Left cardiac atrium (tissue), 4 donors: ENCODE data around the gene TTC24. TPM values are rescaled to one million over a fixed set of nuclear protein-coding genes. Genes with fewer than 3 reads are reported as not detected.
"Not testable (repeated sequence)": the region's sequence is repeated elsewhere in the genome, so short reads cannot be mapped to it uniquely, and the experiment has no call there.

Source experiments
- ATAC-seq, 2 donors: fragments of 200-7000 bp; cut with Tn5 transposase; one replicate each; pipeline ENCODE4 v1.9.1; 2020; ENCODE audit warnings: mild to moderate bottlenecking in 2 of 2, moderate library complexity in 2 of 2
- DNase-seq: peaks from one replicate; pipeline ENCODE4 v3.0.0-alpha.2; 2020
- intact Hi-C, 2 donors: fragments of 100-400 bp; cut with DNase I; formaldehyde crosslinking; loops; one replicate each; pipeline versions ENCODE4 v1.14.1 to v1.15.1; 2022 to 2023
- total RNA-seq, 2 donors: library from RNA; stranded (reverse); fragmentation: NEBNext Ultra II Directional; extraction: Animal tissue kit (Norgen Biotek cat#: 25700); gene quantifications; one replicate each; pipeline ENCODE4 v1.2.1, GENCODE V29; 2021
- donor health status: DM: no; HTN: yes; CAD: no.
- donor health status: DM: no; HTN: yes; CAD: no; lungs with severe emphysema.
- donor health status: DM: yes; HTN: yes; CAD: no.
- donor health status: Dilated cardiomyopathy.

The TTC24 gene
- total RNA-seq, 2 donors from 2014 or later, result not detected

- ATAC-seq, result peak; percentile 31 to 33
- no peak for DNase-seq
- intact Hi-C loops, result loop anchor here in 1 of 2 donors (5.0 kb wide), 1 partner anchor 52 kb away; the partner anchor contains the start of gene NES
Observed at GRCh38 chr1:156624814-156625435, 45.4 kb downstream of the TTC24 start.

GRCh38 chr1:156625436-156626078, 46.0 kb downstream of the TTC24 start:
- ATAC-seq (peak; percentile 66 to 68), DNase-seq (peak; percentile 67)
- intact Hi-C loops, result loop anchor here (2.0 to 5.0 kb wide), 2 partner anchors 33 to 52 kb away; partner anchors contain the start of gene NES (in 1 of the 2)

DNA sequence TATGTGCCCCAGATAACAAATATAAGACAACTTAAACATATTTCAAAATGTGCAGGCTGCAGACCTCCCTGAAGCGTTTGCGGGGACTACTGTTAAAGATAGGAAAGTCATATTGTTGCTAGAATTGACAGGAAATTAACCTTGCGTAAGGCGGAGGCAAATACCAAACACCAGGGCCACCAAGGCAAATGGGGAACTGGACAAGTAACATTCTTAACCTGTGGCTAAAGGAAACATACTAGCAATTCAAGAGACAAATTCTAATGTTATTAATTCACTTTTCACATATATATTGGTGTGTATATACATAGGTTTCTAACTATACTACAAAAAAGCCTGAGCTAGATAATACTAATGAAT, 46.5 kb downstream of the TTC24 start:
- intact Hi-C loops, result loop anchor here (2.0 to 5.0 kb wide), 2 partner anchors 33 to 51 kb away; partner anchors contain the start of gene NES (in 1 of the 2)
- DNase-seq (no peak), ATAC-seq (no peak)

- no peak for DNase-seq
- ATAC-seq, result no peak
- intact Hi-C loops, result loop anchor here (2.0 to 5.0 kb wide), 2 partner anchors 31 to 50 kb away; partner anchors contain the start of gene NES (in 1 of the 2)
Observed at GRCh38 chr1:156627313-156627880, 47.9 kb downstream of the TTC24 start.

DNA sequence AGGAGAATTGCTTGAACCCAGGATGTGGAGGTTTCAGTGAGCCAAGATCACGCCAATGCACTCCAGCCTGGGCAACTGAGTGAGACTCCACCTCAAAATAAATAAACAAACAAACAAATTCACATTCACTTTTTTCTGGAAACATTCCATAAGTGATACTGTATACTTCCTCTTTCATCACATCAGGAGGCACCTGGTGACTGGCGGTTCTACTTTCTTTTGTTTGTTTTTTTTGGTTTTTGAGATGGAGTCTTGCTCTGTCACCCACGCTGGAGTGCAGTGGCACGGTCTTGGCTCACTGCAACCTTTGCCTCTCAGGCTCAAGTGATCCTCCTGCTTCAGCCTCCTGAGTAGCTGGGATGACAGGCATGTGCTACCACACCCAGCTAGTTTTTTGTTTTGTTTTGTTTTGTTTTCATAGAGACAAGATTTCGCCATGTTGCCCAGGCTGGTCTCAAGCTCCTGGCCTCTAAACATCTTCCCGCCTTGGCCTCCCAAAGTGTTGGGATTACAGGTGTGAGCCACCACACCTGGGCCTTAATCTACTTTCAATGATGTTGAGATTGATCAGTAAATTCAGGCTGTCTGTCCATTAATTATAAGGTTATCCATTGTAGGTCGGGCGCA, 50.4 kb downstream of the TTC24 start:
- ATAC-seq (no peak), DNase-seq (no peak)
- intact Hi-C loops, result loop anchor here in 1 of 2 donors (2.0 to 5.0 kb wide), 2 partner anchors 27 to 47 kb away; partner anchors contain the start of gene NES

- DNase-seq, ATAC-seq, intact Hi-C loops: not testable (repeated sequence)
Observed at GRCh38 chr1:156631152-156631551, 51.6 kb downstream of the TTC24 start.

DNA sequence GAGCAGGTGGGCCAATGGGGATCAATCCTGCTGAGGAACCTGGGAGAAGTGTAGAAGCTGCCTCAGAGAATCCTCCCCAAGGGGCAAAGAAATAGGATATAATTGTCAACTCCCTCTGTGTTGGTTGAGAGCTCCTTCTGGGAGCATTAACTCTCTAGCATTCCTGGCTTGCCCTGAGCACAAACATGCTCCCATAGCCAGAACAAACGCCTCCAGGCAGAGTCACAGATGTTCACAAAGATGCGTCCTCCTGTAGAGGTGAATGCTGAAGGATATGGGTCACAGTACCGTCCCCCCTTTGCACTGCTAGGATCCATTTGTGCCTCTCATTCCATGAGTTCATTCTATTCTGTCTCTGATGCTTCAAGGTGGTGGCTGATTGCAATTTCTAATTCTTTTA, 52.8 kb downstream of the TTC24 start:
- intact Hi-C loops, result no loop called here
- ATAC-seq (no peak), DNase-seq (no peak)

Other genes with a start within 250 kb of the TTC24 start
- 100 to 1,000 TPM; 125 to 128 TPM for gene CCT3, start 241.4 kb upstream of the TTC24 start, total RNA-seq
- 1 to 10 TPM in 1 of 2 donors, not detected in 1; 1.0 TPM for gene TSACC, start 241.2 kb upstream of the TTC24 start, total RNA-seq
- not detected for gene RHBG, start 210.5 kb upstream of the TTC24 start, total RNA-seq
- gene MEF2D, start 78.9 kb upstream of the TTC24 start, total RNA-seq, result 10 to 100 TPM; 69.0 to 81.7 TPM
- gene IQGAP3, start 7.2 kb upstream of the TTC24 start, total RNA-seq, result under 1 TPM; 0.26 to 0.94 TPM
- gene NAXE, start 12.1 kb downstream of the TTC24 start, total RNA-seq, result 10 to 100 TPM; 91.6 to 95.0 TPM
- 10 to 100 TPM; 14.6 to 27.0 TPM for gene GPATCH4, start 21.8 kb downstream of the TTC24 start, total RNA-seq
- 1 to 10 TPM; 1.3 to 1.9 TPM for gene HAPLN2, start 39.7 kb downstream of the TTC24 start, total RNA-seq
- gene BCAN, start 62.4 kb downstream of the TTC24 start, total RNA-seq, result under 1 TPM; 0.29 to 0.47 TPM
- gene NES, start 97.7 kb downstream of the TTC24 start, total RNA-seq, result 100 to 1,000 TPM; 224 to 240 TPM
- 1 to 10 TPM; 1.5 TPM for gene CRABP2, start 125.9 kb downstream of the TTC24 start, total RNA-seq
- gene METTL25B, start 148.7 kb downstream of the TTC24 start, total RNA-seq, result 10 to 100 TPM; 14.6 to 20.5 TPM
- 10 to 100 TPM; 15.7 to 18.6 TPM for gene ISG20L2, start 149.0 kb downstream of the TTC24 start, total RNA-seq
- gene MRPL24, start 161.4 kb downstream of the TTC24 start, total RNA-seq, result 10 to 100 TPM; 62.9 to 74.0 TPM
- gene HDGF, start 172.0 kb downstream of the TTC24 start, total RNA-seq, result 100 to 1,000 TPM; 139 to 156 TPM
- 10 to 100 TPM; 32.0 to 46.2 TPM for gene PRCC, start 187.8 kb downstream of the TTC24 start, total RNA-seq
- 1 to 10 TPM; 1.1 to 2.8 TPM for gene SH2D2A, start 237.1 kb downstream of the TTC24 start, total RNA-seq